Measurements from ENCODE around the gene GM2A.

DNA sequence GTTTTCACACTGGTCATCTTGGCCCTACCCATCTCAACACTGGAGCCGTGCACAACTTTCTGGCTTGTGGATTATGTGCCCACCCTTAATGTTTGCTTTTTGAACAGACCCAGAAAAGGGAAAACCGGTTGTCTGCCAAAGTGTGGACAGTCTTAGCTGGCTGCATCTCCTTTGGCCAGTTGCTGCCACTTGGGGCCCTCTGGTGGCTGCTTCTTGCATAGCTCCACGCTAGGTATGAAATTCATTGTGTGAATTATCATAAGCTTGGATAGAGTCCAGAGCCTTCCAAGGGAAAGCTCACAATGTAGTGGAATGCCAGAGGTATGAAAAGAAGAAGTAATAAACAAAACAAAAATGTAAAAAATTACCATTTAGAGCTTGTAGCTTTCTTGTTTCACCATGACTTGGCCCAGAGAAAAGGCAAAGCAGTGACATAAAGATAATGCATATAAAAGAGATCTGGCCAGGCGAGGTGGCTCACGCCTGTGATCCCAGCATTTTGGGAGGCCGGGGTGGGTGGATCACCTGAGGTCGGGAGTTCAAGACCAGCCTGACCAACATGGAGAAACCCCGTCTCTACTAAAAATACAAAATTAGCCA lies 63.1 kb downstream of the GM2A start:
- TF ChIP-seq ARNT (IDR thresholded peaks at IDR 0.05): no peak
- no peak for TF ChIP-seq SUZ12 (IDR thresholded peaks at IDR 0.05)
- TF ChIP-seq BHLHE40 (IDR thresholded peaks at IDR 0.05; ENCODE audit: borderline replicate concordance): no peak

All from HEK293T (cell line).